ENCODE data around the gene PPP2R1B. TPM values are rescaled to one million over a fixed set of nuclear protein-coding genes. Genes with fewer than 3 reads are reported as not detected.

Gene PPP2R1B
- 100 to 1,000 TPM in 2 of 4 donors, 10 to 100 TPM in 2; 30.9 to 139 (median 78.8) TPM for total RNA-seq

DNA sequence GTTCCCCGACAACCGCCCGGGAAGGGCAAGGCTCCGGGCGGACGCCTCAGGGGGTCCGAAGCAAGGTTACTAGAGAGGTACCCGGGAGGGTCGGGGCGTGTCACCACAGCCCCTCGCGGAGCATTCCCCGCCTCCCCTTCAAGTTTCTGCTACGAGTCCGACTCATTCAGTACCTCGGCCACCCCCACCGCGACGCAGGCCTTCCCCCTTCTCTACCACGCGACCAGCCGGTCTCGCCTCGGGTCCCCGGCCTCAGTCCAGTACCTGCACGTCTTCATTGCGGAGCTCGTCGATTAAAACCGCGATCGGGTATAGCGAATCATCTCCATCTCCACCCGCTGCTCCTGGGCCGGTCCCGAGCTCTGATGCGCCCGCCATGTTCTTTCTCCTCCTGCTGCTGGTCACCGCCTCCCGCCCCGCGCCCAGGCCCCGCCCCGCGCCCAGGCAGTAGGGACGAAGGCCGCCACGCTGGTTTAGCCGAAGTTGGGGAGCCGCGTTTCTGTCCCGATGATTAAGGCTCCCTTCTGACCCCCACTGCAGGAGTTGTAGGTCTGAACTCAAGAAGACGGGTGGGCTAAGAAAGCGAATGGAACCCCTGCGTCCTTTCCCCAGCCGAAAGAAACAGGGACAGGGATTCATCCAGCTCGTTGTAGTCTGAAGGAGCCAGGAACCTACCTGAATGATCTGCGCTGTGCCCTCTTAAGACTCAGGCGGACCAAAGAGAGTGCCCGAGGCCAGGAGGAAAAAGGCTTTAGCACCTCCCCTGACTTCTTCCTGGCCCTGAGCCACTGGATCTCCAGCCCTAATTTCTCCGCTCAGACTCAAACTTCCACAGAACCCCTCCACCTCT, at the start of gene PPP2R1B:
Gene PPP2R1B (minus strand): TSS at position 406 of the 850 bp plus-strand sequence. CDS start 28 bp downstream, at position 378.
- peak; percentile 94 for ATAC-seq (ENCODE audit: low FRiP score)
- TF ChIP-seq CTCF (IDR thresholded peaks at IDR 0.05), result no peak
- DNase-seq (ENCODE audit: low spot score), result peak; percentile 54

DNA sequence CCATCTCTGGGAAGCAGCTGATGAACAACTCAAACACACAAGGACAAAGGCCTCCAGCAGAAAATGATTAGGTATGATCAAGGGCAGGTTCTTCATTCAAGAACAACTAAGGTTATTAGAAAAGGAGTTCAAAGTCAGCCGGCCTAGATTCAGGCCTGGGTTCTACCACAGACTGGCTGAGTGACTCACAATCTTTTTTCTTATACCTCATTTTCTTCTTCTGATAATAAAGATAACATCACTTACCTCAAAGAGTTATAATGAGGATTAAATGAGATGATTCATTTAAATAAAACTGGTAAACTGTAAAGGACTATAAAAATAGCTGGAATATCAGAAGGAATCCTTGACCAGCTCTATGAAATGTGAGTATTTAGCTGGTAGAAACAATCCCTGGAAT, 49.3 kb upstream of the PPP2R1B start:
- DNase-seq (ENCODE audit: low spot score) (no peak), ATAC-seq (ENCODE audit: low FRiP score) (no peak)
- no peak for TF ChIP-seq CTCF (IDR thresholded peaks at IDR 0.05)

DNA sequence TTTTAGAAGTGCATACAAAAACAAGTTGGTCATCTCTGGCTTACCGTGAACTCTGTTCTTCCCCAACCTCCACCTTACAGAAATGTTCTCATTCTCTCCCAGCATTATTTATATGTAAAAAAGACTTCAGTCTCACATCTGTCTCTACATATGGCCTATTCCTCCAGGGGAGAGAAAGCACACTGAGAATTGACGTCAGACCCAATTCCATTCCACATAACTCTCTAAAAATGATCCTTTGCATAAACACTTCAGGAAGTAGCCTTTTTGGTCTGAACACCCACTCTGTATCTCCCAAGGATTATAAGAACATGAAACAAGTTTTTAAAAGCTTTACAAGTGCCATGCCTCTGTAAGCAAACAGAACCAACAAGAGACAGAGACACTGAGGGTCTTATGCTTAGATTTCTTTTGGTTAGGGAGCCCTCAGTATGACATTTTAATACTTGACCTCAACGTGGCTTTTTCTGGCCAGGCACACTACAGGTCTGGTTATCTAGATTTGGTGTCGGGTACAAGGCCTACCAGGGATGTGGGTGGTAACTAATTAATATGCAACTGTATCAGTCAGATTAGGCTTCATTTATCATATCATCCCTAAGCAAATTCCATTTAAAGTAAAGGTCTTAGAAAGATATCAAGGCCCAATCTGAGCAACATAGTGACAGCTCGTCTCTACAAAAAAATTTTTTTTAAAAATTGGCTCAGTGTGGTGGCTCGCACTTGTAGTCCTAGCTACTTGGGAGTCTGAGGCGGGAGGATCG, 48.5 kb upstream of the PPP2R1B start:
- ATAC-seq (ENCODE audit: low FRiP score), result no peak
- no peak for TF ChIP-seq CTCF (IDR thresholded peaks at IDR 0.05)
- DNase-seq (ENCODE audit: low spot score), result no peak

DNA sequence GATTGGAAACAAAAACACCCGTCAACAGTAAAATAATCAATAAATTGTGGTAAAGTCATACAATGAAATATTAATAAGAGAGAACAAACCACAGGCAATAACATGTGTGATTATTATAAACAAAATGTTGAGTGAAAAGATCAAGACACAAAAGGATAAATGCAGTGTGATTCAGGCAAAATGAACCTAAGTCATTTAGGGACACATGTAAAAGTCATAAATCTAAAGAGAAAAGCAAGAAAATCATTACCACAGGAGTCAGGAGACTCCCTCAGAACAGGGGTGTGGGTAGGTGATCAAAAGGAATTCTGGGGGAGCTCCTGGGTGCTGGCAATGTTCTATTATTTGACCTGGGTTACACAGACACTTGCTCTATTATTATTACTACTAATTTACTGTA, 47.9 kb upstream of the PPP2R1B start:
- TF ChIP-seq CTCF (IDR thresholded peaks at IDR 0.05), result no peak
- ATAC-seq (ENCODE audit: low FRiP score), result no peak

GRCh38 chr11:111812211-111812610, 46.0 kb upstream of the PPP2R1B start:
- ATAC-seq (ENCODE audit: low FRiP score) (no peak), DNase-seq (ENCODE audit: low spot score) (no peak)
- TF ChIP-seq CTCF (IDR thresholded peaks at IDR 0.05), result no peak

More for the DNA sequence above, 47.9 kb upstream of the PPP2R1B start:
- no peak for DNase-seq (ENCODE audit: low spot score)

DNA sequence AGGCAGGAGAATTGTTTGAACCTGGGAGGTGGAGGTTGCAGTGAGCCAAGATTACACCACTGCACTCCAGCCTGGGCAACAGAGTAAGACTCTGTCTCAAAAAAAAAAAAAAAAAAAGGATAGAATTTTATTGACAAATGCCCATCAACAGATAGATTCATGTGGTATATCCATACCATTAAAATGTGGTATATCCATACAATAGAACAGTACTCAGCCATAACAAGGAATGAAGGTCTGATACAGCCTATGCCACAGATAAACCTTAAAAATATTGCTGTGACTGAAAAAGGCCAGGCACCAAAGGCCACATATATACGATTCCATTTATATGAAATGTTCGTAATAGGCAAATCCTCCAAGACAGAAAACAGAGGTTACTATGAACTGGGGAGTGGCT, 45.3 kb upstream of the PPP2R1B start:
- DNase-seq (ENCODE audit: low spot score) (no peak), ATAC-seq (ENCODE audit: low FRiP score) (no peak)
- no peak for TF ChIP-seq CTCF (IDR thresholded peaks at IDR 0.05)
